GM12878 (cell line): ENCODE measurements around the gene KRTAP10-6. TPM values are rescaled to one million over a fixed set of nuclear protein-coding genes. Genes with fewer than 3 reads are reported as not detected.

ENCODE experiments used
- ATAC-seq: fragments of 200-7000 bp; cut with Tn5 transposase; 3 replicates; pipeline ENCODE4 v1.9.1; 2020; ENCODE audit warnings: mild to moderate bottlenecking, moderate library complexity
- BruUV-seq: library from RNA; stranded (reverse); fragments of 400-500 nt; replicated peaks from 2 replicates; lab custom pipeline; 2021; lab: Mats Ljungman, UMichigan
- CTCF ChIA-PET: fragments of 300-600 bp; sonication (Branson Sonifier 250); formaldehyde crosslinking; extraction: SDS; loops from one replicate; lab custom pipeline; 2021; ENCODE audit warnings: inconsistent platforms; lab: Yijun Ruan, JAX
- POLR2A ChIA-PET: fragments of 350-600 bp; formaldehyde crosslinking; extraction: SDS; loops from one replicate; lab custom pipeline; 2021; ENCODE audit warnings: inconsistent platforms; lab: Charles Lee
- RAD21 ChIA-PET: fragments of 300-600 bp; sonication (Branson Sonifier 250); formaldehyde crosslinking; loops from one replicate; lab custom pipeline; 2023; ENCODE audit warnings: antibody characterized with exemption; ENCODE audit not compliant: unreplicated experiment; lab: Charles Lee
- SMC1A ChIA-PET: fragments of 300-600 bp; sonication (Branson Sonifier 250); formaldehyde crosslinking; loops from one replicate; lab custom pipeline; 2023; ENCODE audit not compliant: unreplicated experiment, uncharacterized antibody; lab: Charles Lee
- DNase-seq: peaks from one replicate; pipeline ENCODE4 v3.0.0-alpha.2; 2011; ENCODE audit warnings: low read depth, low spot score
- FAIRE-seq: peaks from 3 replicates; lab custom pipeline; 2011; peaks lifted over from hg19 to GRCh38; lab: Jason Lieb, UNC
- H2AFZ ChIP-seq: 2 replicates; pipeline ENCODE4 v1.6.0; 2011; ENCODE audit warnings: low read depth, low read length, control low read depth; ENCODE audit not compliant: control insufficient read depth
- H3K27ac ChIP-seq: 2 replicates; pipeline ENCODE4 v1.5.1; 2011; ENCODE audit warnings: control low read depth; ENCODE audit not compliant: control insufficient read depth, insufficient read depth
- H3K27me3 ChIP-seq, 2 experiments: replicated peaks in 1 of 2; 2 replicates each; pipeline versions ENCODE4 v1.6.0 to v1.6.1; 2011; ENCODE audit warnings: low read length in 1 of 2; ENCODE audit not compliant: control insufficient read depth in 2 of 2, insufficient read depth in 2 of 2
- H3K36me3 ChIP-seq, 2 experiments: 2 replicates each; pipeline ENCODE4 v1.5.1; 2011; ENCODE audit warnings: low read length in 1 of 2; ENCODE audit not compliant: control insufficient read depth in 2 of 2, insufficient read depth in 2 of 2
- H3K4me1 ChIP-seq: 2 replicates; pipeline ENCODE4 v1.6.1; 2011; ENCODE audit warnings: mild to moderate bottlenecking, low read length, moderate library complexity, mixed read lengths; ENCODE audit not compliant: control insufficient read depth, insufficient read depth
- H3K4me2 ChIP-seq: 2 replicates; pipeline ENCODE4 v1.6.0; 2011; ENCODE audit warnings: control low read depth; ENCODE audit not compliant: control insufficient read depth, insufficient read depth
- H3K4me3 ChIP-seq: fragments of 200-600 bp; sonication (generic); 2 replicates; pipeline ENCODE4 v1.5.1; 2016
- H3K79me2 ChIP-seq: 2 replicates; pipeline ENCODE4 v1.6.0; 2011; ENCODE audit warnings: low read length; ENCODE audit not compliant: control insufficient read depth, insufficient read depth
- H3K9ac ChIP-seq: 2 replicates; pipeline ENCODE4 v1.8.0; 2011; ENCODE audit warnings: low read length, control low read depth, mixed read lengths; ENCODE audit not compliant: control insufficient read depth, insufficient read depth
- H3K9me3 ChIP-seq: replicated peaks from 3 replicates; pipeline ENCODE4 v1.5.1; 2011; ENCODE audit warnings: mild to moderate bottlenecking, low read length; ENCODE audit not compliant: control insufficient read depth, insufficient read depth
- H4K20me1 ChIP-seq: 2 replicates; pipeline ENCODE4 v1.6.0; 2011; ENCODE audit not compliant: control insufficient read depth, insufficient read depth
- BCL11A ChIP-seq: IDR thresholded peaks from 2 replicates; pipeline ENCODE4 v1.6.1; 2011; ENCODE audit warnings: low read depth, low read length
- CBFB ChIP-seq: IDR thresholded peaks from 2 replicates; pipeline ENCODE4 v1.6.1; 2016; ENCODE audit warnings: antibody characterized with exemption, low read depth
- E2F4 ChIP-seq: IDR thresholded peaks from 2 replicates; pipeline ENCODE4 v1.6.1; 2012; ENCODE audit warnings: low read depth, low read length, improper control_type of control experiment
- FOS ChIP-seq: IDR thresholded peaks from 3 replicates; pipeline ENCODE4 v1.6.1; 2011; ENCODE audit warnings: borderline replicate concordance; ENCODE audit not compliant: insufficient read length; ENCODE audit errors: extremely low read depth
- IRF4 ChIP-seq: IDR thresholded peaks from 2 replicates; pipeline ENCODE4 v1.6.1; 2011; ENCODE audit warnings: low read depth, low read length
- IRF5 ChIP-seq: fragments of 450-650 bp; IDR thresholded peaks from 2 replicates; pipeline ENCODE4 v1.6.1; 2017; ENCODE audit warnings: borderline replicate concordance
- KDM1A ChIP-seq: fragments of 200-600 bp; sonication (generic); IDR thresholded peaks from 2 replicates; pipeline ENCODE4 v1.6.1; 2016; ENCODE audit warnings: borderline replicate concordance
- MEF2A ChIP-seq: IDR thresholded peaks from 2 replicates; pipeline ENCODE4 v1.6.1; 2011; ENCODE audit warnings: low read depth, mild to moderate bottlenecking, low read length, moderate library complexity; ENCODE audit not compliant: insufficient read depth
- NR2F1 ChIP-seq: fragments of 450-650 bp; conservative IDR thresholded peaks from 2 replicates; pipeline ENCODE4 v1.6.1; 2017; ENCODE audit warnings: mild to moderate bottlenecking
- SMAD5 ChIP-seq: IDR thresholded peaks from 2 replicates; pipeline ENCODE4 v1.6.1; 2016; ENCODE audit warnings: antibody characterized with exemption, low read depth
- SMC3 ChIP-seq: IDR thresholded peaks from 2 replicates; pipeline ENCODE4 v1.6.1; 2011; ENCODE audit warnings: low read length, improper control_type of control experiment, borderline replicate concordance
- USF1 ChIP-seq: IDR thresholded peaks from 2 replicates; pipeline ENCODE4 v1.6.1; 2011; ENCODE audit warnings: borderline replicate concordance, low read depth, mild to moderate bottlenecking, moderate library complexity, mixed read lengths, low read length; ENCODE audit not compliant: insufficient read depth; ENCODE audit errors: extremely low read length
- WGBS: methylation state at CpG from one replicate; pipeline ENCODE4 v1.1.6; 2016; ENCODE audit warnings: low lambda C conversion rate; ENCODE audit not compliant: insufficient replicate concordance, insufficient coverage; ENCODE audit errors: missing lambda C conversion rate; 5-methylcytosine and 5-hydroxymethylcytosine counted together
- in situ Hi-C: fragments of 300-500 bp; cut with MboI; formaldehyde crosslinking; loops from 9 replicates; pipeline ENCODE4 v1.14.3; 2018; ENCODE audit warnings: mixed read lengths
- intact Hi-C: fragments of 100-400 bp; cut with micrococcal nuclease; formaldehyde crosslinking; loops from one replicate; pipeline ENCODE4 v1.14.2; 2022; ENCODE audit not compliant: unreplicated experiment
- polyA plus RNA-seq, 11 experiments: library from polyadenylated mRNA; depleted of rRNA in 4 of 11; unstranded in 6 of 11; stranded (reverse) in 5 of 11; fragments of >200 nt; fragmentation: Nextera tagmentation in 4 of 11; fragmentation: Illumina TruSeq in 1 of 11; extraction: Ambion mirVana in 4 of 11; extraction: Trizol in 1 of 11; gene quantifications; 1 replicate in 1 of 11; 2 replicates in 10 of 11; pipeline versions ENCODE4 v1.2.1 to v1.2.3, GENCODE V29; 2011 to 2016; ENCODE audit warnings: inconsistent platforms in 2 of 11, missing spikeins in 2 of 11, low read depth in 1 of 11
- total RNA-seq, 4 experiments: library from RNA; depleted of rRNA in 3 of 4; stranded (reverse); fragments of >200 nt in 3 of 4; fragmentation: Illumina TruSeq in 1 of 4; extraction: Trizol in 1 of 4; gene quantifications; 2 replicates each; pipeline versions ENCODE4 v1.2.1 to v1.2.3, GENCODE V29; 2013 to 2021

The KRTAP10-6 gene
- total and polyA plus RNA-seq, 10 of the 15 experiments (the other 5 are each of a cell fraction or from before 2014, with no cell fraction given) = not detected

GRCh38 chr21:44589586-44590305, 2.6 kb downstream of the KRTAP10-6 start:
- in situ Hi-C loops (no loop called here), intact Hi-C loops (no loop called here)
- BruUV-seq = no TSS peak
- Histone ChIP-seq H3K4me1 (no peaks in the 10 kb centered on the region), H2AFZ (no peak overlapping the region), H3K27ac (no peak overlapping the region), H3K27me3 (no peaks in the 10 kb centered on the region), H3K9ac (no peak overlapping the region), H3K4me3 (no peak overlapping the region), H3K9me3 (no peaks in the 10 kb centered on the region), H4K20me1 (no peaks in the 10 kb centered on the region), H3K4me2 (no peak overlapping the region), H3K79me2 (no peaks in the 10 kb centered on the region), H3K36me3 (no peaks in the 10 kb centered on the region)
- CTCF ChIA-PET = no interaction called here
- no peak for FAIRE-seq
- ATAC-seq = no peak
- POLR2A ChIA-PET = no interaction called here
- DNase-seq = no peak
- 46% methylated on average over 21 of the region's 24 CpGs for WGBS
- no peak for TF ChIP-seq SMAD5
- TF ChIP-seq E2F4 = no peak
- TF ChIP-seq KDM1A = no peak
- TF ChIP-seq IRF5 = no peak
- no peak for TF ChIP-seq SMC3
- TF ChIP-seq FOS = no peak
- no peak for TF ChIP-seq NR2F1
- TF ChIP-seq MEF2A = no peak
- TF ChIP-seq BCL11A = no peak
- no peak for TF ChIP-seq USF1
- no peak for TF ChIP-seq CBFB
- TF ChIP-seq IRF4 = no peak
- RAD21 ChIA-PET = no interaction called here
- SMC1A ChIA-PET = no interaction called here
